Daoy (cell line): ENCODE measurements around the gene ANK3. TPM values are rescaled to one million over a fixed set of nuclear protein-coding genes. Genes with fewer than 3 reads are reported as not detected.

ENCODE experiments used
- DNase-seq: peaks from one replicate; pipeline ENCODE4 v3.0.0-alpha.2; 2015; ENCODE audit warnings: low read depth
- total RNA-seq: library from RNA; depleted of rRNA; stranded (reverse); fragments of >200 nt; shearing (Covaris generic); gene quantifications from 2 replicates; pipeline ENCODE4 v1.2.3, GENCODE V29; 2014

ANK3 gene
- total RNA-seq, 1 experiment from 2014 or later = 15.9 TPM

DNA sequence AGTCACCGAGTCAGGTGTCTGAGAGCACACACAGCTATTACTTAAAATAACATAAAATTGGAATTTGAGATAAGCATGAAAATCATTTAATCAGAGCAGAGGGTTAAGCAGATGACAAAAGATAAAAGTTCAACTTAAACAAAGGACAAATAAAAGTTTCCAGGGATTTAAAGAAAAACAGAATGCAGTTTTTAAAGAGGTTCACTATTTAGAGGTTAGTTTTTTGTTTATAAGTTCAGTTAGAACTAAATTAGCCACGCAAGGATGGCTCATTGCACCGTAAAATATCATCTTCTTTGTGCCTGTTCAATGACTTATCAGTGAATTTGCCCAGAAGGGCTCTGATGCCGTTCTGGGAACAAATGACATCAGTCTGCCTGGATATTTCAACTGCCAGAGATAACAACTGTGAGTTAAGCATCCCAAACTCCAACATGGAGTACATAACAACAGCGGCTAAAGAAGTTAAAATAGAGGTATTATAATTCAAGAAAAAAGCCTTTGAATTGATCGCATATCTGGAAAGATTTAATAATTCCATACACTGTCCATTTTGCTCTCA lies 107.8 kb downstream of the ANK3 start:
- DNase-seq = no peak

- DNase-seq = no peak
Measured at GRCh38 chr10:60281331-60281730, 108.3 kb downstream of the ANK3 start.

GRCh38 chr10:60280475-60280874 lies 109.2 kb downstream of the ANK3 start:
- no peak for DNase-seq

DNA sequence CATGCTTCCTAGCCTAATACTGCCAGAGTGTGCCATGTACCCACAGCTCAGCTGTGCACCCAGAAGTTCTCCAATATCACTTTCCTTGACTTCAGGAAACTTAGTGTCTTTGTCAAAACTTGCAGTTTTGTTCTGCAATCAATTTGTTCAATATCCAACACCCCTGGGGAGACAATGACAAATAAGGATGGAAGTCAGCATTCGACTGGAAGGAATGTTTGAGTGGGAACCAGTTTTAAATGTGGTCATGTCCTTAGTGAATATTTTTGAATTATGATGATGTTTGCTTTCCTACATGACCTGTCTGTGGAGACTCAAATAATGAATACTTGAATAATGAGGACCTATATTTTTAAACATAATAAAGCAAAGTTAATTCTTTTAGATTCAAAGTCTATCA lies 112.0 kb downstream of the ANK3 start:
- no peak for DNase-seq

DNA sequence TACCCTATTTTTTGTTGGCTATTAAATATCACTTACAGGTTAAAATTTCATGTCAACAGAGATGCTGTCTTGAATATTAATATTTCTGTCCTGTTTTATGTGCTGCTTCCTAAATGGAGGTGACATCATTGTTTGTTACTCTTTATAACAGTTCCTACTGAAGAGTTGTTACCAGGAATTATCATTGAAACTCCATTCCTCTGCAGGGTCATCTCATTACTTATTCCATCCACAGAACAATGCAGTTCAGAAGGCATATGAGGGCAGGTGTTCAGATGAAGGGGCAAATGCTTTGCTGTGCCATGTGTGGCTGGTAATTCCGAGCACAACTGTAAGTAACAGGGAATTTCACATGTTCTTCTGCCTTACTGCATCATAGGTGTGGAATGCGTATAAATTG lies 113.4 kb downstream of the ANK3 start:
- DNase-seq = no peak

DNA sequence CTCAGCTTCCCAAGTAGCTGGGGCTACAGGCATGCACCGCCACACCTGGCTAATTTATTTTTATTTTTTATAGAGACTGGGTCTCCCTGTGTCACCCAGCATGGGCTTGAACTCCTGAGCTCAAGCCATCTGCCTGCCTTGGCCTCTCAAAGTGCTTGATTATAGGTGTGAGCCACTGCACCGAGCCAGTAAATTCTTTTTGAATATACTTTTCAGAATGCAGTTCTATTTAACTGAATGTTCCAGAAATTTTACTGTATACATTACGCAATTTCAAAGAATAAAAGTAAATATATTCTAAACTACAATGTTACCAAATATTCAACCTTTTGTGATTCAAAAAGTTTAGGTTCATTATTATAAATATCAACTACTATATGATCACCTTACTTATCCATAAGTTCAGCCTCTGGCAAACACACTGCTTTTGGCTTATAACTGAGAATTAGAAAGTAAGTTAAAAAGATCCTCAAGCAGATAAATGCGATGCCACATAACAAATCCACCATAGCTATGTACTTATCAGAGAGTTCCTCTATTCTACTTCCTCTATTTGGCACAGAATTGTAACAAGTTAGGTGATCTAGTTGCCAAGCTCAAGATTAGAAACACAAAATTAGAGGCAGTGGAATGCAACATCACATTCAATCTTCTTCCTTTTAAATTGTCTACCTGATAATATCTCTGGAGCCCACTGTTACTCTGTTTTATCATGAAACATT lies 118.2 kb downstream of the ANK3 start:
- no peak for DNase-seq

GRCh38 chr10:60270426-60270825 lies 119.2 kb downstream of the ANK3 start:
- no peak for DNase-seq

DNA sequence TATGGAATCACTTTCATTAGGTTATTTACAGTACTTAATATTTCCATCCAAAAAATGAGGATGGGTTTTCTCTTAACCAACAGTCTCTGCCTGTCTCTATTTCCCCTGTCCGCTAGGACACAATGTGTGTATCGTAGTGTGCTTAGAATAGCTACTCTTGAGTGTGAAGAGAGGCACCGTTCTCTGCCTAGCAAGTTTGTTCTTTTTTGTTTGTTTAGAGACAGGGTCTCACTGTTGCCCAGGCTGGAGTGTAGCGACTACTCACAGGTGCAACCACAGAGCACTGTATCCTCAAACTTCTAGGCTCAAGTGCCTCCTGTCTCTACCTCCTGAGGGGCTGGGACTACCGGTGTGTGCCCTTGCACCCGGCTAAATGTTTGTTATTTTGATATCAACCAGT lies 121.9 kb downstream of the ANK3 start:
- DNase-seq = no peak

GRCh38 chr10:60266513-60266912 lies 123.2 kb downstream of the ANK3 start:
- DNase-seq = no peak

DNA sequence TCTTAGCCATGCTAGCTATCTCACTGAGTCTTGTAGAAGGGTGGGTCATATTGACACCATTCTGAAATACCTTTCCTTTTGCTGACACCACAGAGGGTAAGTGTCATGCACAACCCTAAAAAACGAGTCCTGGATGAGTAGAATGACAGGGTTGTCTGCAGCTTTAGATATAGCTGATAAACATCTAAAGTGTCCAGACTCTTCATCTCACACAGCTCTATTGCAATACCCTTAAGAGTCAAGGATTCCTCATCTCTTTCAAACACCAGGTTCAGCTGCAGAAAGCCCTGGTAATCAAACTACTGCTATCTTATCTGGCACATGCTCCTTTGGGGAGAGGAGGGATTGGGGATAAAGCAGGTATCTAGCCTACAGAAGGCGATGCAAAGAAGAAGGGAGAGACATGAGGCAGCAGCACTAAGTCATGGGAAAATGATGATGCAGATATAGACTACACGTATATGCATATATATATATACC lies 127.0 kb downstream of the ANK3 start:
- DNase-seq = no peak

- no peak for DNase-seq
Measured at GRCh38 chr10:60260321-60260720, 129.4 kb downstream of the ANK3 start.

DNA sequence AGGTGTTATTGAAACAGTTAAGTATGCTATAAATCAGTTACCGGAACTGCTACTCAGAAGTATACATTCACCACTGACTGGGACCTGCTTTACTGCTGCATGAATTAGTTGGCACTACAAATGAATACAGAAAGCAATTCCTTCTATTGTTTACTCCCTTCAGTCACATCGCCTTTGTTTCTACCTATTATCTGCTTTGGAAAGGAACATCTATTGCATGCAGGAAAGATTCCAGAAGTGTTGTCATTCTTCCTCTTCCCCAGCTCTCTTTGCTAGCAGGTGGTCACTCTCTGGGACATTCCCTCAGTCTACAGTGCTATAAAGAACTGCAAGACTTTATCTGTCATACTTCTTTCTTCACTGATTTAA lies 131.3 kb downstream of the ANK3 start:
- no peak for DNase-seq

- DNase-seq = no peak
Measured at GRCh38 chr10:60257767-60258428, 131.8 kb downstream of the ANK3 start.

GRCh38 chr10:60254776-60255175 lies 134.9 kb downstream of the ANK3 start:
- no peak for DNase-seq

DNA sequence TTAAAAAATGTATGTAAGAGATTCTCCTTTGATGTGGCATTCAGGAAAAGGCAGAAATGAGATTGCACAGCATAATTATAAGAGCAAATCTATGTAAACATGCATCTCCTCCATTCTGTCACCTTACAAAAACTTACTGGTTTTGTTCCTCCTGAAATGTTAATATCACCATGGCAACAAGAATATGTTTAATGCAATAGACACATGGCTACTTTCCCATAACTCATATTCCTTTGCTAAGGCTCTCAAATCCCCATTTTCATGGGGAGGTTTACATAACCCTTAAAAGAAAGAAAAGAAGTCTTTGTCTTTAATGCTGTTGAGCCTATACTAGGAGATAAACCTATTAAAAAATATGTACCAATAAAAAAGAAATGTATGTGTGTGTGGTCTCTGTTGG lies 136.2 kb downstream of the ANK3 start:
- no peak for DNase-seq

DNA sequence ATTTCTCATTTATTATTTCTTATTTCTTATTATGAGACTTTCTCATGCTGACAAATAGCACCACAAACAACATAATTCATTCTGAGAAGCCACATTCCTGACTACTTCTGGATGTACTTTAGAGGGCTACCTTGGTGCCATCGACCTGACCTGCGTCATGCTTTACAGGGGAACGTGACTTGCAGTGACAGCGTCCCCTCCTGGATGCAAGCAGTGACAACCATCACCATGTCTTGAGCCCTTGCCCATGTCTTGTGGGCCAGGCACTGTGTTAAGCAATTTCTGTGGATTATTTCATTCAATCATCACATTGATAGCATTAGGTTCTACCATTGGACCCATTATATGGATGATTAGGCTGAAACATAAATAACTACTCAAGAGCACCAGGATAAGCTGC lies 137.0 kb downstream of the ANK3 start:
- no peak for DNase-seq

DNA sequence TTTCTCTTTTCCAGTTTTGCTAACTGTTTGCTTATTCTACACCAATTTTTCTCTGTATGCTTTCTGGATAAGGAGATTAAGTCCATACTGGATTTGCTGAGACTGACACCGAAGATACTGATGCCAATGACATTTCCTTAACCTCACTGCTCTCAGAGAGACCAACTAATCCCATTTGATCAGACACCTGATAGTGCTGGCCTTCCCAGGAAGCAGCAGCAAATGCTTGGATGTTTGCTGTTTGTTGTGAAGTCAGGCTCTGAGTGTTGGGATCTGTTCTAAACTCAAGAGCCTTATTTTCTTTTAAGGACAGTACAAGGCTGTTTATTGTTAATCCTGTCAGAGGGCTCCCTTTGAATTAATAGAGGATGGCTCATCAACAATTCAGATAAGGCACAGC lies 143.3 kb downstream of the ANK3 start:
- DNase-seq = no peak

DNA sequence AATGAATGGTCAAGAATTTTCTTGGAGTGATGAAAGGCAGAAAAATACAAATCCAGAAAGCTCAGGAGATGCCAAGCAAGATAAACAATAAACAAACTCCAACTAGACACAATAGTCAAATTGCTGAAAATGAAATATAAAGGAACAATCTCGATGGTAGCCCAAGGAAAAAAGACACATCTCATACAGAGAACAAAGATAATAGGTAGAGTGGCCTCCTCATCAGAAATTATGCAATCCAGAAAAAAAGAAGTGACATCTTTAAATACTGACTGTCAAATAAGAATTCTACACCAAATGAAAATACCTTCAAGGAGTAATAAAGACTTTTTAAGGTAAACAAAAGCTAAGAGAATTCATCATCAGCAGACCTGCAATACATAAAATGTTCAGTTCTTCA lies 150.4 kb downstream of the ANK3 start:
- no peak for DNase-seq

DNA sequence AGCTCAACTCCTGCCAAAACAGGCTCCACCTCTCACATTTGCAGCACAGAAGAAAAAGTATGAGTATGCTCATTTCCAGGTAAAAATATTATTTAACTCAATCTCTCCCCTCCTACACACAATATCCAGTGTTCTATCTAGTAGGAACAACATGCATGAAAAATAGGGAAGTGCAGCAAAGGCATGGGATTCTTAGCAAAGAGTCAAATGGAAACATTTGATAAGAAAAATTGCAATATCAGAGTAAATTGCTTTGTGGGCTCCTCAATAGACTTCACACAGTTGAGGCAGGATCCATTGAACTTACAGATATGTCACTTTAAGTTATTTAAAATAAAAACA lies 150.9 kb downstream of the ANK3 start:
- no peak for DNase-seq

- peak; percentile 11 for DNase-seq
Measured at GRCh38 chr10:60237977-60238758, 151.5 kb downstream of the ANK3 start.

DNA sequence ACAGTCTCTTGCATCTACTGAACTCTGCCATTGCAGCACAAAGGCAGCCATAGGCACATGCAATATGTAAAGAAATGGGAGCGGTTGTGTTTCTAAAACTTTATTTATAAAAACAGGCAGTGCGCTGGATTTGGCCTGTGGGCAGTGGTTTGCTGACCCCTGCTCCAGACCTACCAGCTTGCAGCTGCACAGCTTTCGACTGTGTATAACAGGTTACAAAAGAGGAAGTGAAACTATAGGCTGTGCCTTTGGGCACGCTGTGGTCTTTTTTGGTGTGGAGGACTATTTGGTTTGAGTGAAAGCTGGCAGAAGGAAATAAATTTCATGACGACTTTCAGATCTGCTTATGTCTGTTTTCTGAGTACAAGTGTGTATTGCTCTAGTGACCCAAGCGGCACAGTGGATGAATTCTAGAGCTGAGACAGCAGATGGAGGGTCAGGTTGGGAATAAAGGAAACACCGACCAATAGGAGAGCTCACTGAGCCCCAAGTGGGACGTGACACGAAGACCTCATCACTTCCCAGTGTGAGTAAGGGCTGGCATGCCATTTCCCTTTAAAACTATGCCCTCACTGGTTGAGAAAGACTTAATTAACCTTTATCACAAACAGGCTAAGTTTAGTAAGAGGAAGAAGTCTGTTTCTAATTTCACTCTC lies 152.7 kb downstream of the ANK3 start:
- peak; percentile 21 for DNase-seq

- DNase-seq = no peak
Measured at GRCh38 chr10:60235001-60235400, 154.7 kb downstream of the ANK3 start.
